IgD-negative memory B cell (primary cell): Measurements from ENCODE around the gene GPR143. TPM values are rescaled to one million over a fixed set of nuclear protein-coding genes. Genes with fewer than 3 reads are reported as not detected.
"Not testable (repeated sequence)": the region's sequence is repeated elsewhere in the genome, so short reads cannot be mapped to it uniquely, and the experiment has no call there.

Source experiments
- H3K27ac Mint-ChIP-seq, 3 donors: one replicate each; pipeline ENCODE4 v1.8.0; 2020 to 2022; ENCODE audit warnings: mild to moderate bottlenecking in 3 of 3, mixed read lengths in 3 of 3, moderate library complexity in 1 of 3
- H3K27me3 Mint-ChIP-seq: one replicate; pipeline ENCODE4 v1.8.0; 2021; ENCODE audit warnings: mixed read lengths
- H3K36me3 Mint-ChIP-seq: one replicate; pipeline ENCODE4 v1.8.0; 2020; ENCODE audit warnings: mild to moderate bottlenecking, mixed read lengths
- H3K4me1 Mint-ChIP-seq, 3 donors: one replicate each; pipeline ENCODE4 v1.8.0; 2020 to 2022; ENCODE audit warnings: mixed read lengths in 3 of 3, mild to moderate bottlenecking in 1 of 3
- H3K4me3 Mint-ChIP-seq, 4 donors: one replicate each; pipeline ENCODE4 v1.8.0; 2020 to 2022; ENCODE audit warnings: mild to moderate bottlenecking in 4 of 4, mixed read lengths in 4 of 4, moderate library complexity in 3 of 4
- H3K9me3 Mint-ChIP-seq, 3 donors: one replicate each; pipeline ENCODE4 v1.8.0; 2020 to 2021; ENCODE audit warnings: mixed read lengths in 3 of 3, mild to moderate bottlenecking in 1 of 3
- polyA plus RNA-seq: library from polyadenylated mRNA; unstranded; fragments of 300-500 nt; fragmentation: Illumina TruSeq; gene quantifications from one replicate; pipeline ENCODE4 v1.2.3, GENCODE V29; 2021

The GPR143 gene
- polyA plus RNA-seq, 1 donor from 2014 or later: 0.20 TPM

DNA sequence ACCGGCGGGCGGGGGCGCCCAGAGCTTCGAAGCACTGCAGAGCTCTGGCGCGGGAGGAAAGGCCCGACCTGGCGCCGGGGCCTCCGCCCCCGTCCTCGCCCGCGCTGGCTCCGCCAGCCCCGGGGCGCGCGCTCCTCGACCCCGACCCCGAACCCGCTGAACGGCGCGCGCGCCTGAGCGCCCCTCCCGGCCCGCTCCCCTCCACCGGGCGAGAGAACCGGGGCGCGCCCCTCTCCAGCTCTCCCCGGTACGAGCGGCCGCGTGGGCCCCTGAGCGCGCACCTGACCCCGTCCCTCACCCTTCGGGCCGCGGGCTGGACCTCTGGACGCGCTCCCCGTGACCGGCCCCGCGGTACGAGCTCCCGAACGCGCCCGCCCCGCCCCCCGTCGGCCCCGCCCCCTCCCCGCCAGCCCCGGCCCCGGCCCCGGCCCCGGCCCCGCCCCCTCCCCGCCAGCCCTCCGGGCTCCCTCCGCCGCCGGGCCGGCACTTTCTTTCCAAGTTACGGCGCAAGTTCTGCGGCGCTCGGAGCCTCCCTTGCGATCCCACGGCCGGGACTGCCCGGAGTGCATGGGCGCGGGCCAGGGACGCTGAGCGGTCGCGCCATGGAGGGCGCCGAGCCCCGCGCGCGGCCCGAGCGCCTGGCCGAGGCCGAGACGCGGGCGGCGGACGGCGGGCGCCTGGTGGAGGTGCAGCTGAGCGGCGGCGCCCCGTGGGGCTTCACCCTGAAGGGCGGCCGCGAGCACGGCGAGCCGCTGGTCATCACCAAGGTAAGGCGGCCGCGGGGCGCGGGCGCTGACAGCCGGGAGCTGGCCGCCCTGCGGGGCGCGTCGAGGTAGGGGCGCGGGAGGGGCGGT is 20.5 kb upstream of the GPR143 start, which contains the start of gene SHROOM2:
TSS of gene SHROOM2 (plus strand) at position 486 of the 854 bp plus-strand sequence. CDS start at position 603, 117 bp downstream.
- Mint-ChIP-seq H3K4me3 (peak within 1 kb of the TSS; percentile 30 to 86 (median 34)), H3K27me3 (peaks cover 35% of the 10 kb centered on the region), H3K4me1 (peaks cover 0 to 2% (median 0%) of the 10 kb centered on the region in 3 donors), H3K36me3 (peaks cover 2% of the 10 kb centered on the region), H3K27ac (no peak within 1 kb of the TSS), H3K9me3 (peaks cover 0 to 2% (median 0%) of the 10 kb centered on the region in 3 donors)

DNA sequence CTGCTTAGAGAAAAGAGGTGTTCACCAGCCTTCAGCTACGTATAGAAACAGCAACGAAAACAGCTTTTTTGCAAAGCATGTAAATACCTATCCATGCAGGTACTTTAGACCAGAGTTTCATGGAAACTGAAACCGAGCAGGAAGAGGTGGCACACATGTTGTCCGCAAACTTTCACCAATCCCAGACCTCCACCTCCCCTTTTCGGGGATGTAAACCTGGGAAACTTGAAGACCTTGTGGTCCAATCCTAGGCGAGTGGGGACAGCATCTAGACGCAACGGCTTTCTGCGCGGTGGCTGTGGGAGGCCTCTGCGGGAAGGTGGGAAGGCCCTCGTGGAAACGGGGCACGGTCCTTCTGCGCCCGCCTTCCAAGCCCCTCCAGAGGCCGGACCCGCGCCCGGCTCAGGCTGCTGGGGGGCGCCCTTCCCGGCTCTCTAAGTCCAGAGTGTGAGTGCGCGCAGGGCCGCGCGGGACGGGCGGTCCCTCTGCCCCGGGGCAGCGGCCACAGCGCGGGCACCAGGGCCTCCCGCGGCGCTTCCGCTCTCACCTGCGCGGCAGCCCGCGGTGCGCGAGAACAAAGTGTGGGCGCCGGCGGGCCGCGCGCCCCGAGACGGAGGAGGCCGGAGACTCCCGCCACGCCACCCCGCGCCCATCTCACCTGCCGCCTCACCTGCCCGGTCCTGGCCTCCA is 19.8 kb upstream of the GPR143 start:
- peak overlapping the region; percentile 28 to 37 (median 31) for H3K4me3 Mint-ChIP-seq
- H3K4me1 Mint-ChIP-seq: peaks cover 0 to 2% (median 0%) of the 10 kb centered on the region in 3 donors
- peaks cover 31% of the 10 kb centered on the region for H3K27me3 Mint-ChIP-seq

DNA sequence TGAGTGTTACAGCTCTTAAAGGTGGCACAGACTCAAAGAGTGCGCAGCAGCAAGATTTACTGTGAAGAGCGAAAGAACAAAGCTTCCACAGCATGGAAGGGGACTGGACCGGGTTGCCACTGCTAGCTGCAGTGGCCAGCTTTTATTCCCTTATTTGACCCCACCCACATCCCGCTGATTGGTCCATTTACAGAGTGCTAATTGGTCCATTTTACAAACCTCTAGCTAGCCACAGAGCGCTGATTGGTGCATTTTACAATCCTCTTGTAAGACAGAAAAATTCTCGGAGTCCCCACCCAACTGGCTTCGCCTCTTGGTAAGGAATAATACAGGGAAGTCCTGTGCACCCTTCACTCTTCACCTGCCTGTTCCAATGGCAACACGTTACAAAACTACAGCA is 18.7 kb upstream of the GPR143 start:
- no peak overlapping the region for H3K27ac Mint-ChIP-seq
- no peak overlapping the region for H3K4me3 Mint-ChIP-seq
- H3K9me3 Mint-ChIP-seq: peaks cover 0 to 2% (median 0%) of the 10 kb centered on the region in 3 donors
- peaks cover 27% of the 10 kb centered on the region for H3K27me3 Mint-ChIP-seq
- H3K4me1 Mint-ChIP-seq: peaks cover 0 to 2% (median 0%) of the 10 kb centered on the region in 3 donors
- H3K36me3 Mint-ChIP-seq: peaks cover 2% of the 10 kb centered on the region

More for the DNA sequence above, 19.8 kb upstream of the GPR143 start:
- Mint-ChIP-seq H3K9me3 (peaks cover 0 to 2% (median 0%) of the 10 kb centered on the region in 3 donors), H3K27ac (no peak overlapping the region), H3K36me3 (peaks cover 2% of the 10 kb centered on the region)

GRCh38 chrX:9781941-9782340 is 16.3 kb upstream of the GPR143 start:
- Mint-ChIP-seq H3K4me1 (peaks cover 0 to under 1% (median 0%) of the 10 kb centered on the region in 3 donors), H3K4me3 (no peak overlapping the region), H3K9me3 (peaks cover 0 to 2% (median 0%) of the 10 kb centered on the region in 3 donors), H3K27me3 (peaks cover 14% of the 10 kb centered on the region), H3K36me3 (peaks cover under 1% of the 10 kb centered on the region), H3K27ac (peak overlapping the region in 1 of 3 donors; percentile 59)

DNA sequence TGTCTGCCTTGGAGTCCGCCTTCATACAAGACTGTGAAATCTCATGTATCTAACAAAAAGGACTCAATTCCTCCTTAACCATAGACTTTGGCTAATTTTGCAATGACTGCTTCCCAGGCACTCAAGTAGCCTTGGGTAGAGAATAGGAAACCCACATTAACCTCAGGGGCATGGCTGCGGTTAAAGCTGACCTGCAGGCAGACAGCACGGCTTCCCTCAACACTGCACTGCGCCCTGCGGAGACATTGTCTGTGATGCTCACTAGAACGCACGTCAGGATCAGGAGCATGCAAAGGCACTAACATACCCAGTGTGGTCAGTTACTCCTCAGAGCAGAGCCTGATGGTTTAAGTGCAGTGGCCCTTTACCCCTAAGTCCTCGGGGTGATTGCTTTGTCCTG is 10.3 kb upstream of the GPR143 start:
- Mint-ChIP-seq H3K9me3 (peaks cover 0 to 3% (median 0%) of the 10 kb centered on the region in 3 donors), H3K4me1 (no peaks in the 10 kb centered on the region), H3K36me3 (no peaks in the 10 kb centered on the region), H3K27ac (no peak overlapping the region), H3K4me3 (no peak overlapping the region), H3K27me3 (peaks cover 20% of the 10 kb centered on the region)

DNA sequence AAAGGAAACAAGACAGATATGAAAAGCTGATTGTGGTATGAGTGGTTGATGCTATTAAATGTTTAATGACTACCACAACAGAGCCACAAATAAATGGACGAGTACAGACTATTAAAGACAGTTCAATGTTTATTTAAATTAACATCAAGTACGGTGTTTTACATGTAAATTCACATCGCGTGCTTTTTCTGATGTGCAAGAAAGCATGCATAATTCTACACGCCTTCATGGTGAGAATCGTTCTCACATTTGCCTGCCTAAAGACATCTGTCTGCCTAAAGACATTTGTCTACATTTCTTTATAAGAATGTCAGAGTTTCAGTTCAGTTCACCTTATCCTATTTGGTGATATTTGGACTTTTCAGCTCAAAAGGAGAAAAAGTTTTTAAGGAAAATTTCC is 7.3 kb upstream of the GPR143 start:
- Mint-ChIP-seq H3K4me3 (no peak overlapping the region), H3K4me1 (no peaks in the 10 kb centered on the region), H3K27me3 (peaks cover 30% of the 10 kb centered on the region), H3K9me3 (peaks cover 0 to 8% (median 0%) of the 10 kb centered on the region in 3 donors), H3K36me3 (no peaks in the 10 kb centered on the region), H3K27ac (no peak overlapping the region)

DNA sequence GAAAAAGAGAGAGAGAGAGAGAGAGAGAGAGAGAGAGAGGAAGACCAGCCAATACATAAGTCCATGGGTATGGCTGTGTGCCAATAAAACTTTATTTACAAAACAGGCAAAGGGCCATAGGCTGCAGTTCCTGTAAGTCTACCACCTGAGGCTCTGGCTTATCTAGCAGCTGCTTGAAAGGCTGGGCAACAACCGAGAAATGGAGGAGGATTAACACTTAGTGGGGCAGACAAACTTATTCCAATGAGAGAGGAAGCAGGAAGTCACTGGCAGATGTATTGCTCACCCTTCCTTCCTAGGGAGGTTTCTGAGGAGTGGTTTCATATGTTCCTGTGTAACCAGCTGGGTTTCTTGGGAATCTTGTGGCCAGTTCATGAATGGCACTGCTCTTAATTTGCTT is 4.7 kb upstream of the GPR143 start:
- Mint-ChIP-seq H3K4me1 (no peaks in the 10 kb centered on the region), H3K9me3 (peaks cover 0 to 8% (median 0%) of the 10 kb centered on the region in 3 donors), H3K27me3 (peaks cover 28% of the 10 kb centered on the region), H3K36me3 (no peaks in the 10 kb centered on the region), H3K27ac (peak overlapping the region in 2 of 3 donors; percentile 1 to 59), H3K4me3 (no peak overlapping the region)

DNA sequence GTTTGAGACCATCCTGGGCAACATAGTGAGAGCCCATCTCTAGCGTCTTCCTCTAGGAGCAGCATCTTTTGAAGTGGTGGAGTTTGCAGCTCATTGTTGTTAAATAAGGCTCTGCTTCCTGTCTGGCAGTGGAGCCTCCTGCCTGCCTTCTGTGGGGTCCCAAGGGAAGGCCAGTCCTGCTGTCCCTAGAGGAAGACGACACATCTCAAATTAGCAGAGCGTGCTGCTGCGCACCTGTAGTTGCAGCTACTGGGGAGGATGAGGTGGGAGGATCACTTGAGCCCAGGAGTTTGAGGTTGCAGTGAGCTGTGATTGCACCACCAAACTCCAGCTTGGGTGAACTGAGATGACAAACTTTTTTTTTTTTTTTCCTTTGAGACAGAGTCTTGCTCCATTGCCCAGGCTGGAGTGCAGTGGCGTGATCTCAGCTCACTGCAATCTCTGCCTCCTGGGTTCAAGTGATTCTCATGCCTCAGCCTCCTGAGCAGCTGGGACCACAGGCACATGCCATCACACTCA is 2.7 kb upstream of the GPR143 start:
- H3K9me3 Mint-ChIP-seq: not testable (repeated sequence)

GRCh38 chrX:9767375-9767774 is 1.7 kb upstream of the GPR143 start:
- H3K4me1 Mint-ChIP-seq: no peaks in the 10 kb centered on the region
- H3K27ac Mint-ChIP-seq: no peak overlapping the region
- H3K27me3 Mint-ChIP-seq: peaks cover 23% of the 10 kb centered on the region
- H3K36me3 Mint-ChIP-seq: no peaks in the 10 kb centered on the region
- no peak overlapping the region for H3K4me3 Mint-ChIP-seq
- peaks cover 0 to 5% (median 0%) of the 10 kb centered on the region in 3 donors for H3K9me3 Mint-ChIP-seq

More for the DNA sequence above, 2.7 kb upstream of the GPR143 start:
- H3K36me3 Mint-ChIP-seq, H3K4me3 Mint-ChIP-seq, H3K4me1 Mint-ChIP-seq, H3K27ac Mint-ChIP-seq: not testable (repeated sequence)
- H3K27me3 Mint-ChIP-seq: peaks cover 21% of the 10 kb centered on the region

DNA sequence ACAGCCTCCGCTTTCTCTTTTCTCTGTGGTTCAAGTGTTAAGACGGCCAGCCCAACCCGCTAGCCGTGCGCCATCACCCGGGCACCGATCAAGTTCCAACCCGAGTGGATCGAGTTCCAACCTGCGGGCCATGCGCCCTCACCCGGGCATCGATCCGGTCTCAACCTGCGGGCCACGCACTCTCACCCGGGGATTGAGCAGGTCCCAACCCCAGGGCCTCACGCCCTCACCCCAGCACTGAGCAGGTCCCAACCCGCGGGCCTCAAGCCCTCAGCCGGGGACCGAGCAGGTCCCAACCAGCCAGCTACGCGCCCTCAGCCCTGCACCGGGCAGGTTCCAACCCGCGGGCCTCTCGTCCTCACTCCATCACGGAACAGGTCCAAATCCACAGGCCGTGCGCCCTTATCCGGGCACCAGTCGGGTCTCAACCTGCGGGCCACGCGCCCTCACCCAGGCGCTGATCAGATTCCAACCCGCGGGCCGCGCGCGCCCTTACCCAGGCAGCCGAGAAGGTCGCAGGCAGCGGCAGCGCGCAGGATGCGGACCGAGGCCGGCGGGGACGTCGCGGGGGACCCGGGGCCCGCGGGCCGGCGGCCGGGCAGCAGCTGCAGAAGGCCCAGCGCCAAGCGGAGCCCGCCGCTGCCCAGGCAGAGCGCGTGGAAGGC is 443 bp downstream of the GPR143 start:
- Mint-ChIP-seq H3K9me3 (peaks cover 0 to 4% (median 0%) of the 10 kb centered on the region in 3 donors), H3K4me1 (no peaks in the 10 kb centered on the region)

DNA sequence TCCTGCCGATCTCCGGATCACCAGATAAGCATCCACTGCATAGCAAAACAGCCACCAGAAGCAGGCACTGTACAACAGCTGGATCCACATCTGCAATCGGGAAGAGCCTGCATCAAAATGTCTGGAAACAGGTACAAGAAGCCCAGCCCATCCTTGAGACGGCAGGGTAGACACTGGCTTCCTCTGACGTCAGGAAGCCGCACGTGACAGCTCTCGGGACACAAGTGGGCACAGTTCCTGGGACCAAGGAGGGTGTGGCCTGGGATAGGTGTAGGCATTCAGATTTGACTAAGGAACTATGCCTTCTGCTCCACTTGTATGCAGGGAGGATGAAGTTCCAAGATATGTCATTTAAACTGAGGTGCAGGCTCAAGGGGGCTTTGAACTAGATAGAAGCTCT is 6.3 kb downstream of the GPR143 start:
- H3K36me3 Mint-ChIP-seq: no peaks in the 10 kb centered on the region
- H3K9me3 Mint-ChIP-seq: peaks cover 0 to 8% (median 7%) of the 10 kb centered on the region in 3 donors
- H3K27me3 Mint-ChIP-seq: peaks cover 6% of the 10 kb centered on the region
- H3K27ac Mint-ChIP-seq: no peak overlapping the region
- no peaks in the 10 kb centered on the region for H3K4me1 Mint-ChIP-seq
- H3K4me3 Mint-ChIP-seq: no peak overlapping the region

More for the DNA sequence above, 443 bp downstream of the GPR143 start:
- no peak overlapping the region for H3K27ac Mint-ChIP-seq
- H3K36me3 Mint-ChIP-seq: no peaks in the 10 kb centered on the region
- H3K27me3 Mint-ChIP-seq: peaks cover 17% of the 10 kb centered on the region
- no peak overlapping the region for H3K4me3 Mint-ChIP-seq

- Mint-ChIP-seq H3K27ac (no peak overlapping the region), H3K27me3 (peaks cover 3% of the 10 kb centered on the region), H3K9me3 (peaks cover 0 to 8% (median 7%) of the 10 kb centered on the region in 3 donors), H3K4me3 (no peak overlapping the region), H3K4me1 (no peaks in the 10 kb centered on the region), H3K36me3 (no peaks in the 10 kb centered on the region)
Observed at GRCh38 chrX:9758021-9758638, 7.5 kb downstream of the GPR143 start.

DNA sequence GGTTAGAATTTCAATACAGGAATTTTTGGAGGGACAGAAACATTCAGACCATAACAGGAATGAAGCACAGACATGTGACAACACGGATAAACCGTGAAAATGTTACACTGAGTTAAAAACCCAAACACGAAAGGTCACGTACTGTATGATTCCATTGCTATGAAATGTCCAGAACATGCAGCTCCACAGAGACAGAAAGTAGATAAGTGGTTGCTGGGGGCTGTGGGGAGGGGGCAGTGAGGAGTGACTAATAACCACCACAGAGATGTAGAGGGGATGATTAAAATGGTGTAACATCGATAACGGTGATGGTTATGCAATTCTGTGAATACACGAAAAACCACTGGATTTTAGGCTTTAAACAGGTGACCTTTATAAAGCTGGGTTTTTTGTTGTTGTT is 8.3 kb downstream of the GPR143 start:
- H3K27me3 Mint-ChIP-seq: peaks cover 2% of the 10 kb centered on the region
- no peak overlapping the region for H3K27ac Mint-ChIP-seq
- no peak overlapping the region for H3K4me3 Mint-ChIP-seq
- H3K36me3 Mint-ChIP-seq: no peaks in the 10 kb centered on the region
- H3K4me1 Mint-ChIP-seq: no peaks in the 10 kb centered on the region
- H3K9me3 Mint-ChIP-seq: peaks cover 0 to 8% (median 7%) of the 10 kb centered on the region in 3 donors

DNA sequence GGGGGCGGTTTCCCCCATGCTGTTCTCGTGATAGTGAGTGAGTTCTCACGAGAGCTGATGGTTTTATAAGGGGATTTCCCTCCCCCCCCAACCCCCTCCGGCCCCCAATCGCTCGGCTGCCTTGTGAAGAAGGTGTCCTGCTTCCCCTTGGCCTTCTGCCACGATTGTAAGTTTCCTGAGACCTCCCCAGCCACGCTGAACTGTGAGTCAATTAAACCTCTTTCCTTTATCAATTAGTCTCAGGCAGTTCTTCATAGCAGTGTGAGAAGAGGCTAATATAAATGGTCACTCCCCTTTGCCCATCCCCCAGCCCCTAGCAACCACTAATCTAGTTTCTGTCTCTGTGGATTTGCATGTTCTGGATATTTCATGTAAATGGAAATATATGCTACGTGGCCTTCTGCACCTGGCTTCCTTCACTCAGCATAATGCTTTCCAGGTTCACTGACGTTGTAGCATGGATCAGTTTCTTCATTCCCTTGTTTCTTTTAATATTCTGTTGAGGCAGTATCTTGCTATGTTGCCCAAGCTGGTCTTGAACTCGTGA is 16.4 kb downstream of the GPR143 start:
- Mint-ChIP-seq H3K4me1 (peaks cover 0 to 4% (median 4%) of the 10 kb centered on the region in 3 donors), H3K27ac (no peak overlapping the region), H3K36me3 (peaks cover 2% of the 10 kb centered on the region), H3K9me3 (peaks cover 3 to 8% (median 6%) of the 10 kb centered on the region in 3 donors), H3K27me3 (peaks cover 6% of the 10 kb centered on the region), H3K4me3 (peak overlapping the region in 1 of 4 donors; percentile 50)
